ENCODE measurements around the gene SESN1. TPM values are rescaled to one million over a fixed set of nuclear protein-coding genes. Genes with fewer than 3 reads are reported as not detected.

Gene SESN1
- total RNA-seq, 2 experiments from 2014 or later = 10.8 to 13.8 TPM

DNA sequence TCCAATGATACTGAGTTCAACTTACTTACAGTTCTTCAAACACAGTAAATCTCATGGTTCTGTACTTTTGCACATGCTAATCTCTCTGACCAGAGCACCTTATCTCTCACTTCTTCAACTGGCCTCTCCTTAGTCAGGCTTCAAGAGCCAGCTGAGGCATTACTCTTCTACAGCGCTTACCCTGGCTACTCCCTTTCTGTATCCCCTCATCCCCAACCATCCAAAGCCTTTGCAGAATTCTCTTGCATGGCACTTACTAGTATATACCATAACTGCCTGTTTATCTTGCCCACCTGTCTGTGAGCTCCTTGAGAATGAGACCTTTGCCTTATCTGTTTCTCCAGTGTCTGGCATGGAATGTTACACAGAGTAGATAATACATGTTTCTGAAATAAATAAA is 49.2 kb downstream of the SESN1 start:
- H3K36me3 ChIP-seq (ENCODE audit: insufficient read depth, low read length) = no peaks in the 10 kb centered on the region; the same call in 1 of the 2 replicates
- H3K9me2 ChIP-seq (ENCODE audit: insufficient read depth, low read length) = no peaks in the 10 kb centered on the region
- ChIA-PET CTCF (ENCODE audit: unreplicated experiment) (no interaction called here), POLR2A (interaction anchor here (1.0 kb wide), 2 partner anchors 9 kb away, joined by 3 to 5 read pairs; no protein-coding TSS in a partner anchor)
- H3K4me2 ChIP-seq (ENCODE audit: low read length) = no peak overlapping the region
- intact Hi-C loops (cut with micrococcal nuclease; ENCODE audit: unreplicated experiment) = no loop called here
- no peak overlapping the region for H3K27ac ChIP-seq (ENCODE audit: low read depth, low read length, poor library complexity, severe bottlenecking)
- no peak overlapping the region for H3K4me3 ChIP-seq (ENCODE audit: low read depth, low read length, poor library complexity, severe bottlenecking)
- no TSS peak for BruUV-seq (replicated peaks)
- H4K20me1 ChIP-seq (ENCODE audit: insufficient read depth, low read length) = no peaks in the 10 kb centered on the region
- H3K4me1 ChIP-seq (ENCODE audit: insufficient read depth, low read length, poor library complexity, severe bottlenecking) = no peaks in the 10 kb centered on the region
- DNase-seq (ENCODE audit: low spot score) = no peak
- TF ChIP-seq EZH2phosphoT487 (IDR thresholded peaks at IDR 0.05; ENCODE audit: borderline replicate concordance, low read depth, low read length) (no peak), CTCF (conservative IDR thresholded peaks at IDR 0.05; ENCODE audit: low read length) (no peak)
- H2AFZ ChIP-seq (ENCODE audit: low read length) = no peak overlapping the region
- peaks cover 5% of the 10 kb centered on the region; the same call in 1 of the 2 replicates for H3K79me2 ChIP-seq (ENCODE audit: insufficient read depth, low read depth, low read length)
- H3K9me3 ChIP-seq (ENCODE audit: low read length) = peaks cover 18% of the 10 kb centered on the region; the same call in 1 of the 2 replicates

DNA sequence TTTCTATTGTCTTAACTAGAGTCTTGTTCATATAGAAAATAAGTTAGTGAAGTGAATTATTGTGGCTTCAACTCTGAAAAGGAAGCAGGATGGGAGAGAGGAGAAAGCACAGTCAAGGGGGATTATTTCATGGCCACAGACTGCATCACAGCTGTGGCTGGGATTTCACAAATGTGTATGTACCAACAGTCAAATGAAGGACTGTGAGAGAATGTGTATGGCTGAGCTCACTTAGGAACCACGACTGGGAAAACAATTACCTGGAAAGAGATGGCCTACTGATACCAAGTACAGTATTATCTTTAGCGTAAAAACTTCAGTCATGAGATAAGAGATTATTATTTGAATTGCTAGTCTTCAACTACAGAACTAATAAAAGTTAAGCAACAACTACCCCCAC is 54.9 kb downstream of the SESN1 start:
- peaks cover 24% of the 10 kb centered on the region for H3K4me1 ChIP-seq (ENCODE audit: insufficient read depth, low read length, poor library complexity, severe bottlenecking)
- no peak for DNase-seq (ENCODE audit: low spot score)
- TF ChIP-seq CTCF (conservative IDR thresholded peaks at IDR 0.05; ENCODE audit: low read length) (no peak), EZH2phosphoT487 (IDR thresholded peaks at IDR 0.05; ENCODE audit: borderline replicate concordance, low read depth, low read length) (no peak)
- ChIA-PET CTCF (ENCODE audit: unreplicated experiment) (no interaction called here), POLR2A (interaction anchor here (1.0 to 1.1 kb wide), 4 partner anchors 9 to 192 kb away, joined by 3 to 4 read pairs (median 4); partner anchors contain the start of gene ARMC2)
- H3K27ac ChIP-seq (ENCODE audit: low read depth, low read length, poor library complexity, severe bottlenecking) = no peak overlapping the region
- no peaks in the 10 kb centered on the region for H3K9me2 ChIP-seq (ENCODE audit: insufficient read depth, low read length)
- no peaks in the 10 kb centered on the region for H4K20me1 ChIP-seq (ENCODE audit: insufficient read depth, low read length)
- no peaks in the 10 kb centered on the region for H3K36me3 ChIP-seq (ENCODE audit: insufficient read depth, low read length)
- BruUV-seq (replicated peaks) = no TSS peak
- no peak overlapping the region for H2AFZ ChIP-seq (ENCODE audit: low read length)
- H3K4me2 ChIP-seq (ENCODE audit: low read length) = no peak overlapping the region
- intact Hi-C loops (cut with micrococcal nuclease; ENCODE audit: unreplicated experiment) = no loop called here
- H3K9me3 ChIP-seq (ENCODE audit: low read length) = peaks cover 12% of the 10 kb centered on the region; the same call in 1 of the 2 replicates
- H3K4me3 ChIP-seq (ENCODE audit: low read depth, low read length, poor library complexity, severe bottlenecking) = no peak overlapping the region
- H3K79me2 ChIP-seq (ENCODE audit: insufficient read depth, low read depth, low read length) = peaks cover 5% of the 10 kb centered on the region; the same call in 1 of the 2 replicates

- Histone ChIP-seq H3K9me2 (ENCODE audit: insufficient read depth, low read length) (no peaks in the 10 kb centered on the region), H4K20me1 (ENCODE audit: insufficient read depth, low read length) (no peaks in the 10 kb centered on the region), H3K4me2 (ENCODE audit: low read length) (no peak overlapping the region), H3K9me3 (ENCODE audit: low read length) (peaks cover 12% of the 10 kb centered on the region; the same call in 1 of the 2 replicates), H3K4me1 (ENCODE audit: insufficient read depth, low read length, poor library complexity, severe bottlenecking) (peaks cover 24% of the 10 kb centered on the region), H3K27ac (ENCODE audit: low read depth, low read length, poor library complexity, severe bottlenecking) (no peak overlapping the region), H3K79me2 (ENCODE audit: insufficient read depth, low read depth, low read length) (peaks cover 5% of the 10 kb centered on the region; the same call in 1 of the 2 replicates), H3K4me3 (ENCODE audit: low read depth, low read length, poor library complexity, severe bottlenecking) (no peak overlapping the region), H2AFZ (ENCODE audit: low read length) (no peak overlapping the region), H3K36me3 (ENCODE audit: insufficient read depth, low read length) (no peaks in the 10 kb centered on the region)
- no TSS peak for BruUV-seq (replicated peaks)
- CTCF ChIA-PET (ENCODE audit: unreplicated experiment) = no interaction called here
- no peak for DNase-seq (ENCODE audit: low spot score)
- intact Hi-C loops (cut with micrococcal nuclease; ENCODE audit: unreplicated experiment) = no loop called here
- POLR2A ChIA-PET = interaction anchor here (1.0 to 1.2 kb wide), 5 partner anchors 8 to 191 kb away, joined by 3 to 4 read pairs (median 4); partner anchors contain the start of gene ARMC2
- TF ChIP-seq EZH2phosphoT487 (IDR thresholded peaks at IDR 0.05; ENCODE audit: borderline replicate concordance, low read depth, low read length) (no peak), CTCF (conservative IDR thresholded peaks at IDR 0.05; ENCODE audit: low read length) (no peak)
Measured at GRCh38 chr6:109038837-109039398, 55.7 kb downstream of the SESN1 start.

Data from OCI-LY7 (cell line).